Measurements from ENCODE around the gene PACS2. TPM values are rescaled to one million over a fixed set of nuclear protein-coding genes. Genes with fewer than 3 reads are reported as not detected.

Gene PACS2
- polyA plus RNA-seq, 2 donors = 17.8 to 39.2 TPM

DNA sequence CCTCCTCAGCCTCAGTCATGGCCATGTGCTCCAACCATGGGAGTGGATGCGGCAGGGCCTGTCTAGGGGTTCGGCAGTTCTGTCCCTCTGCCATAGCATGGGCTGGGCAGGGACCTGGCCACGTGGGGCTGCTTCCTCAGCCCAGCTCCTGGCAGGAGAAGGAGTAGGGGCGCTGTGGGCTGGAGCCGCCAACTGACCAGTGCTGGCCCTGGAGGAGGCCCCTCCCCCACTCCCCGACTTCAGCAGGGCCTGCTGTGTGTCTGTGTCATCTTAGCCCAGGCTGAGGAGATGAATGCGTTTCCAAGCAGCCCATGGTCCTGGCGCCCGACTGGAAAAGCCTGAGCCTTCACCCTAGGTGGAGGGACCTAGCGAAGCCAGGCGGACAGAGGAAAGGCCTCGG, 2.7 kb upstream of the PACS2 start:
- Histone ChIP-seq H3K9me3 (ENCODE audit: control insufficient read depth in 2 of 2, insufficient read depth in 1 of 2, low read depth in 1 of 2, low read length in 1 of 2) (no peaks in the 10 kb centered on the region), H3K4me1 (ENCODE audit: control insufficient read depth in 2 of 2, insufficient read depth in 2 of 2, low read length in 1 of 2) (peaks cover 9 to 11% of the 10 kb centered on the region in 2 donors), H3K27me3 (ENCODE audit: control insufficient read depth in 1 of 2, insufficient read depth in 2 of 2, low read length in 2 of 2) (no peaks in the 10 kb centered on the region), H3K36me3 (ENCODE audit: control insufficient read depth in 2 of 2, insufficient read depth in 2 of 2, low read length in 1 of 2) (no peaks in the 10 kb centered on the region), H3K4me3 (ENCODE audit: low read depth in 1 of 2, low read length in 2 of 2) (no peak overlapping the region), H3K27ac (ENCODE audit: low read depth in 2 of 2, low read length in 1 of 2) (no peak overlapping the region)
- WGBS, 2 donors = 85 to 87% methylated on average over 12 of the region's 12 CpGs

DNA sequence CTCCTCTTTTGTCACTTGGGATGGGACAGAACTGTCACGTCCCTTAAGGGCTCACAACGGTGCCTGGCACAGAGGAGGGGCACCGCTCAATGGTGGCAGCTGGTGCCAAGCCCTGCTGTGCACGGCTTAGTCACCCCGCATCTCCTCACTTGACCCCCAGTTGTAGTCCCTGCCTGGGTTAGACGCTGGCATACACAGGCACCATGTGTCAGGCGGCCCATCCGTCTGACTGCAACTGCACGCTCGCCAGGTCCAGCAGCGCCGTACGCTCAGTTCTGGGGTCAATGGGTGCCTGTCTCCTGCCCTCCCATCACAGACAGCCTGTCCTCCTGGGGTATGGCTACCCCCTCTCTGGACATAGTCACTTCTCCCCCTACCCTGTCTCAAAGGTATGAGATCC, 1.6 kb upstream of the PACS2 start:
- Histone ChIP-seq H3K4me1 (ENCODE audit: control insufficient read depth in 2 of 2, insufficient read depth in 2 of 2, low read length in 1 of 2) (peaks cover 9 to 18% of the 10 kb centered on the region in 2 donors), H3K27me3 (ENCODE audit: control insufficient read depth in 1 of 2, insufficient read depth in 2 of 2, low read length in 2 of 2) (no peaks in the 10 kb centered on the region), H3K4me3 (ENCODE audit: low read depth in 1 of 2, low read length in 2 of 2) (no peak overlapping the region), H3K36me3 (ENCODE audit: control insufficient read depth in 2 of 2, insufficient read depth in 2 of 2, low read length in 1 of 2) (no peaks in the 10 kb centered on the region), H3K9me3 (ENCODE audit: control insufficient read depth in 2 of 2, insufficient read depth in 1 of 2, low read depth in 1 of 2, low read length in 1 of 2) (no peaks in the 10 kb centered on the region), H3K27ac (ENCODE audit: low read depth in 2 of 2, low read length in 1 of 2) (peak overlapping the region in 1 of 2 donors; percentile 91)
- 86 to 92% methylated on average over 13 of the region's 13 CpGs for WGBS, 2 donors

DNA sequence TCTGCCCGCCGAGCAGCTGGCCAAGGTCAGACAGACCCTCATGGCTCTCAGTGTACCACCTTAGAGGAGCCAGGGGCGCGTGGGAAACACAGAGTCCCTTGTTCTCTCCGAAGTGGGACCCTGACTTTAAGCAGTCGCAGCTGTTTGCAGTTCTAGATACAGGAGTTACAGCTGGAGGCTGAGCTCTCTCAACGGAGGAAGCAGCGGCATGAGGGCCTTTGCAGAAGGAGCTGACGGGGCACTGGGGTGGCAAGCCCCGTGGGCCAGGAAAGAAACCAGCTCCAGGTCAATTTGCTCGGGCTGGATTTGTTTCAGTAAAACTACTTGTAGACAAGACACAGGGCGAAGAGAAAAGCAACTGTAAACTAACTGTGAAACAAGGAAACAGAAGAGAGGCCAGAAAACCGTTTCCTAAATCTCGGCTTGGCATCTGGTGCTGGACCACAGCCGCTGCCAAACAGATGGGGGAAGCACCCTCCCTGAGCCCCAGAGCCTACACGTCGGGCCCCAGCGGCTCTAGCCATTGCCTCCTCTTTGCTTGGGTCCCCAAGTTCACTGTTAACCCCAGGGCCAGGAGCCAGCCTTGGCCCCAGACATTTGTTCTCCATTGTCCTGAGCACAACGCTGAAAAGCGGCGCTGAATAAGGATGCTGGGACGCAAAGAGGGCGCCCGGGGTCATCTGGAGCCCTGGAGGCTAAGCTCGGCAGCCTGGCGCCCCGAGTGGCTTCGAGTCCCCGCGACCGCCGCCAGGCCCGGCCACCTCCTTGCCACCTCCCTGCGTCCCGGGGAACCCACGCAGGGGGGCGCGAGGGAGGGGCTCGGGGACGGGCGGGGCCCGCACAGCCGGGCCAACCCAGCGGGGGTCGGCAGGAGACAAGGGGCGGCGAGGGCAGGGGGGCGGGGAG, 914 bp upstream of the PACS2 start:
- Histone ChIP-seq H3K4me3 (ENCODE audit: low read depth in 1 of 2, low read length in 2 of 2) (peak overlapping the region; percentile 47 to 76), H3K9me3 (ENCODE audit: control insufficient read depth in 2 of 2, insufficient read depth in 1 of 2, low read depth in 1 of 2, low read length in 1 of 2) (no peaks in the 10 kb centered on the region), H3K36me3 (ENCODE audit: control insufficient read depth in 2 of 2, insufficient read depth in 2 of 2, low read length in 1 of 2) (no peaks in the 10 kb centered on the region), H3K27ac (ENCODE audit: low read depth in 2 of 2, low read length in 1 of 2) (peak overlapping the region; percentile 91 to 94), H3K27me3 (ENCODE audit: control insufficient read depth in 1 of 2, insufficient read depth in 2 of 2, low read length in 2 of 2) (no peaks in the 10 kb centered on the region), H3K4me1 (ENCODE audit: control insufficient read depth in 2 of 2, insufficient read depth in 2 of 2, low read length in 1 of 2) (peaks cover 9 to 18% of the 10 kb centered on the region in 2 donors)
- WGBS, 2 donors = 13 to 14% methylated on average over 41 to 48 of the region's 48 CpGs

DNA sequence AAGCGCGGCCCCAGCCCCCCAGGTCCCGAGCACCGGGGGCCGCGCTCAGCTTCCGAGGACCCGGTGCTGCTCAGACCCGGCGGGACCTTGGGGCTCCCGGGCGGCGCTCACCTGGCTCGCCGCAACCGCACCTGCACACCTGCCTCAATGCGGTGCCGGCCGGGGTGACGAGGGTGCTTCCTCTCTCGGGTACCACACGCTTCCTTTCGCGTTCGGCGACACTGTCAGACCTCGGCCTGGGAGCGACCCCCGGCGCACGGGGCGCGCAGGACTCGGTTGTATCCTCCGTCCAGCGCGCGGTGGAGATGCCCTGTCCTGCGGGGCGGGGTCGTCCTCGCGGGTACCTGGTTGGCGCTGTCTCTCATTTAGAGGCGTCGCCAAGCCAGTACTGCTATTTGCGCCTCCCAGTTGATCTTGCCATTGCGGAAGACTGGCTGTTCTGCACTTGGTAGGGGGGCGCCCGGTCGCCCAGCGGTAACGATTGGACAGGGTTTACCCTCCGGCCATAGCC, 718 bp downstream of the PACS2 start:
- WGBS, 2 donors = 1 to 2% methylated on average over 48 to 54 of the region's 54 CpGs
- H3K27ac ChIP-seq (ENCODE audit: low read depth in 2 of 2, low read length in 1 of 2) = peak overlapping the region; percentile 78 to 83

DNA sequence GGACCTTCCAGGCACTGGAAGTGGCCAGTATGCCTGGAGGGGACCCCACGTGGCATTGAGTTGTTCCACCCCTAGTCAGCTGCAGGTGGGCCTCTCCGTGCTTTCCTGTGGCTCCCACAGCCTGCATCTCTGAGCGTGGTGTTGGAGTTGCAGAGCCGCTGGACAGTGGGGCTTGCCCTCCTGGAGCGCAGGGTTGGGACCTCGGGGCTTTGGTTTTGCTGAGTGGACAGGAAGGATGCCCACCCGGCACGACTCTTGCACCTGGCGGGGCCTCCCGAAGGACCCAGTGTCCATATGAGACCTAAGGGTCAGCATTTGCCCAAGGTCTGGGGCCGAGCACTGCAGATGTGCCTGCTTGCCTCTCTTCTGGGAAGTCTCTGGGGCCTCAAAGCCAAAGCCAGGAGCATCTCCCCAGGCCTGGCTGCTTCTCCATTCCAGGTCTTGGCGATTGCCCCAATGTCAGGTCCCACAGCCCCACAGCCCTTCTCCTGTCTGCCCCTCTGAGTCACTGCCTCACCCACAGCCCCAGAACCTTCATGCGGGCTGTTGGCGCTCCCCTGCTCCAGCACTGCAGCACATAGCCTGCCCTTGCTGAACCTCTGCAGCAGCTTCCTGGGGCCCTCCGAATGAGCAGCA, 1.5 kb downstream of the PACS2 start:
- Histone ChIP-seq H3K27ac (ENCODE audit: low read depth in 2 of 2, low read length in 1 of 2) (peak overlapping the region; percentile 14 to 53), H3K4me1 (ENCODE audit: control insufficient read depth in 2 of 2, insufficient read depth in 2 of 2, low read length in 1 of 2) (peaks cover 9 to 18% of the 10 kb centered on the region in 2 donors), H3K36me3 (ENCODE audit: control insufficient read depth in 2 of 2, insufficient read depth in 2 of 2, low read length in 1 of 2) (no peaks in the 10 kb centered on the region), H3K4me3 (ENCODE audit: low read depth in 1 of 2, low read length in 2 of 2) (peak overlapping the region; percentile 76), H3K27me3 (ENCODE audit: control insufficient read depth in 1 of 2, insufficient read depth in 2 of 2, low read length in 2 of 2) (no peaks in the 10 kb centered on the region), H3K9me3 (ENCODE audit: control insufficient read depth in 2 of 2, insufficient read depth in 1 of 2, low read depth in 1 of 2, low read length in 1 of 2) (no peaks in the 10 kb centered on the region)
- WGBS, 2 donors = 56 to 60% methylated on average over 15 of the region's 15 CpGs

More for the DNA sequence above, 718 bp downstream of the PACS2 start:
- Histone ChIP-seq H3K36me3 (ENCODE audit: control insufficient read depth in 2 of 2, insufficient read depth in 2 of 2, low read length in 1 of 2) (no peaks in the 10 kb centered on the region), H3K9me3 (ENCODE audit: control insufficient read depth in 2 of 2, insufficient read depth in 1 of 2, low read depth in 1 of 2, low read length in 1 of 2) (no peaks in the 10 kb centered on the region), H3K4me3 (ENCODE audit: low read depth in 1 of 2, low read length in 2 of 2) (peak overlapping the region; percentile 76), H3K4me1 (ENCODE audit: control insufficient read depth in 2 of 2, insufficient read depth in 2 of 2, low read length in 1 of 2) (peaks cover 9 to 18% of the 10 kb centered on the region in 2 donors), H3K27me3 (ENCODE audit: control insufficient read depth in 1 of 2, insufficient read depth in 2 of 2, low read length in 2 of 2) (no peaks in the 10 kb centered on the region)

DNA sequence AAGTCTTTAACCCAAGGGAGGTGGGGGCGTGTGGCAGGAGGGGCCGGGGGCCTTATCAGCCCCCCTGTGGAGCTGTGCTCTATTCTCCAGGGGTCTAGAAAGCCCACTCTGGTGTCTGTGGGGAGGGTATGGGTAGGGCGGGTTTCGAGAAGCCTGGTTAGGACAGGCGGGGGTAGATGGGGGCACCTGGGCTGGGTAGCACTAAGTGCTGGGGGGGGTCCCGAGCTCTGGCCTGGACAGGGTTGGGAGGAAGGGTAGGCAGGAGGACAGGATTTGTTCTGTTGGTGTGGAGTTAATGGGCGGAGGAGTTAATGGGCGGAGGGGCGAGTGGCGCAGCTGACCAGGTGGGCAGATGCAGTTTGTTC, 2.0 kb downstream of the PACS2 start:
- no peaks in the 10 kb centered on the region for H3K27me3 ChIP-seq (ENCODE audit: control insufficient read depth in 1 of 2, insufficient read depth in 2 of 2, low read length in 2 of 2)
- H3K27ac ChIP-seq (ENCODE audit: low read depth in 2 of 2, low read length in 1 of 2) = no peak overlapping the region
- no peaks in the 10 kb centered on the region for H3K9me3 ChIP-seq (ENCODE audit: control insufficient read depth in 2 of 2, insufficient read depth in 1 of 2, low read depth in 1 of 2, low read length in 1 of 2)
- H3K36me3 ChIP-seq (ENCODE audit: control insufficient read depth in 2 of 2, insufficient read depth in 2 of 2, low read length in 1 of 2) = no peaks in the 10 kb centered on the region
- 78 to 85% methylated on average over 10 of the region's 10 CpGs for WGBS, 2 donors
- peaks cover 9 to 18% of the 10 kb centered on the region in 2 donors for H3K4me1 ChIP-seq (ENCODE audit: control insufficient read depth in 2 of 2, insufficient read depth in 2 of 2, low read length in 1 of 2)
- no peak overlapping the region for H3K4me3 ChIP-seq (ENCODE audit: low read depth in 1 of 2, low read length in 2 of 2)

DNA sequence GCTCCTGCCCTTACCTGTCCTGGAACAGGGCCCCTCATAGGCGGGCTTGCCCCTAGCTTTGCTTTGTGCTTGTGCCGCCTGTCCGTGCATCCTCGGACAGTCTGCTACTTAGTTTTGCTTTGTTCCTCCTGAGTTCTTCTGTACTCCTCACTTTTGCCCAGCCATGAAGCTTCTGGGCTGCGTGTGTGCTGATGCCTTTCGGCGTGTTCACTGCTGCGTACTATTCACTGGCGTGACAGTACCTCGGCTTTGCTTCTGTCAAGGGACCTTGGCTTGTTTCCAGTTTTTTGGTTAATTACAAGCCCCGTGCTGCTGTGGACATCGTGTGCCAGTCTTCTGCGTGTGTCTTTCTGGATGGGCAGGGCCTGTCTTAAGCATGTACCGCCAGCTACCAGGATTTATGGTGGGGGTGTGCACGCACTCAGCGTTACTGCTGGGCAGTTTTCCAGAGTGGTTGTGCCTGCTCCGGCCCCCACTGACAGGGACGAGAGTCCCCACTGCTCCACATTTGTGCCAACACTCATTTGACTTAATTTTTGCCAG, 2.5 kb downstream of the PACS2 start:
- H3K4me1 ChIP-seq (ENCODE audit: control insufficient read depth in 2 of 2, insufficient read depth in 2 of 2, low read length in 1 of 2) = peaks cover 9 to 18% of the 10 kb centered on the region in 2 donors
- H3K27ac ChIP-seq (ENCODE audit: low read depth in 2 of 2, low read length in 1 of 2) = no peak overlapping the region
- no peaks in the 10 kb centered on the region for H3K27me3 ChIP-seq (ENCODE audit: control insufficient read depth in 1 of 2, insufficient read depth in 2 of 2, low read length in 2 of 2)
- no peaks in the 10 kb centered on the region for H3K9me3 ChIP-seq (ENCODE audit: control insufficient read depth in 2 of 2, insufficient read depth in 1 of 2, low read depth in 1 of 2, low read length in 1 of 2)
- 58 to 61% methylated on average over 18 of the region's 18 CpGs for WGBS, 2 donors
- no peak overlapping the region for H3K4me3 ChIP-seq (ENCODE audit: low read depth in 1 of 2, low read length in 2 of 2)
- H3K36me3 ChIP-seq (ENCODE audit: control insufficient read depth in 2 of 2, insufficient read depth in 2 of 2, low read length in 1 of 2) = no peaks in the 10 kb centered on the region

DNA sequence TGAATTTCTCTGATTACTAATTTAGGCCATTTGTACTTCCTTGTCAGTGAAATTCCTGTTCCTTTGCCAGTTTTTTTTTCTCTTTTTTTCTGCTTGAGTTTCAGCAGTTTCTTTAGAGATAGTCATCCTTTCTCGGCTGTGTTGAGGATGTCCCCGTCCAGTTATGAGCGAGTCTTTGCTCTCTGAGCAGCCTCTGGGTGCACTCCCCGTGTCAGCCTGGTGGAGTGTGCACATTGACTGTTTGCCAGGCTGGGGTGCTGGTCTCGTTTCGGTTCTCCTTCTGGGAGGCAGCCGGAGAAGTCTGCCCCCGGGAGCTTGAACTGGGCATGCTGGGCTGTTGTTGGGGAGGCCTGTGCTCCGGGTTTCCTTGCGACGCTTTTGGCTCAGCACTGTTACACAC, 3.0 kb downstream of the PACS2 start:
- no peaks in the 10 kb centered on the region for H3K27me3 ChIP-seq (ENCODE audit: control insufficient read depth in 1 of 2, insufficient read depth in 2 of 2, low read length in 2 of 2)
- no peak overlapping the region for H3K4me3 ChIP-seq (ENCODE audit: low read depth in 1 of 2, low read length in 2 of 2)
- H3K9me3 ChIP-seq (ENCODE audit: control insufficient read depth in 2 of 2, insufficient read depth in 1 of 2, low read depth in 1 of 2, low read length in 1 of 2) = no peaks in the 10 kb centered on the region
- H3K27ac ChIP-seq (ENCODE audit: low read depth in 2 of 2, low read length in 1 of 2) = peak overlapping the region in 1 of 2 donors; percentile 11
- H3K36me3 ChIP-seq (ENCODE audit: control insufficient read depth in 2 of 2, insufficient read depth in 2 of 2, low read length in 1 of 2) = no peaks in the 10 kb centered on the region
- peaks cover 9 to 18% of the 10 kb centered on the region in 2 donors for H3K4me1 ChIP-seq (ENCODE audit: control insufficient read depth in 2 of 2, insufficient read depth in 2 of 2, low read length in 1 of 2)
- 41 to 44% methylated on average over 11 of the region's 11 CpGs for WGBS, 2 donors

DNA sequence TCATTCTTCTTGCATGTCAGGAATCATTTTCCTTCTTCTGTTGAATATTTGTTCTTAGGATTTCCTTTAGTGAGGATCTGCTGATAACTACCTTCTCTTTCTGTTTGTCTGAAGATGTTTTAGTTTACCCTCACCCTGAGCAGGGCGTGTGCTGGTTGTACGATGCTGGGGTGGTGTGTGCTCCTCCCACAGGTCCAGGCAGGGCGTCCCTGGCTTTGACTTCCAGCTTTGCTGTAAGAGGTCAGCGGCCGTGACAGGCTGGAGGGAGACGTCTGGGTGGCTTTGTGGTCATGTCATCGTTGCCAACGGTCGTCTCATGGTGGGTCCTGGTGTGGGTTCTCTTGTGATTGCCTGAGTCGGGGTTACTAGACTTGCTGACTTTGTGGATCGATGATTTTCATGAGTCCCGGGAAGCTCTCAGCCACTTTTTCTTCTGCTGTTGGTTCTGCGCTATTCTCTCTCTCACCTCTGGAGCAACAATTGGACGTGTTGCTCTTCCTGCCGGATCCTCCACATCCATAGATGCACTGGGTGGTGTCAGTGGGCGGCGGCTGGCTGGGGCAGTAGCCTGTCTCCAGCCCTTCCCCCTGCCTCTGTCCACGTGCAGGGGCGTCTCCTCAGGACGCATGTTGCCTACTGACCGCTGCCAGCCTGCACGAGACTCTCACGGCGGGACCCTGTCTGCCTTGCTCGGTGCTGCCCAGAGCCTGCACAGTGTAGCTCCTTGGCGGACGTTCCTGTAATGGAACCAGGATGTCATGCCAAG, 8.4 kb downstream of the PACS2 start:
- no peaks in the 10 kb centered on the region for H3K9me3 ChIP-seq (ENCODE audit: control insufficient read depth in 2 of 2, insufficient read depth in 1 of 2, low read depth in 1 of 2, low read length in 1 of 2)
- WGBS, 2 donors = 85 to 86% methylated on average over 27 of the region's 27 CpGs
- no peak overlapping the region for H3K4me3 ChIP-seq (ENCODE audit: low read depth in 1 of 2, low read length in 2 of 2)
- no peak overlapping the region for H3K27ac ChIP-seq (ENCODE audit: low read depth in 2 of 2, low read length in 1 of 2)
- peaks cover 0 to 6% of the 10 kb centered on the region in 2 donors for H3K4me1 ChIP-seq (ENCODE audit: control insufficient read depth in 2 of 2, insufficient read depth in 2 of 2, low read length in 1 of 2)
- no peaks in the 10 kb centered on the region for H3K27me3 ChIP-seq (ENCODE audit: control insufficient read depth in 1 of 2, insufficient read depth in 2 of 2, low read length in 2 of 2)
- H3K36me3 ChIP-seq (ENCODE audit: control insufficient read depth in 2 of 2, insufficient read depth in 2 of 2, low read length in 1 of 2) = peaks cover 0 to 2% of the 10 kb centered on the region in 2 donors

Measured in esophagus (tissue), 2 donors.